GM18868 (cell line): ENCODE measurements around the gene RPP40.
"Not testable (repeated sequence)": the region's sequence is repeated elsewhere in the genome, so short reads cannot be mapped to it uniquely, and the experiment has no call there.

Source experiments
- ATAC-seq: cut with Tn5 transposase; IDR thresholded peaks from one replicate; pipeline ENCODE4 v1.9.1; 2021; ENCODE audit warnings: mild to moderate bottlenecking, moderate library complexity; ENCODE audit not compliant: unreplicated experiment

RPP40 gene

GRCh38 chr6:5003604-5004372, at the start of gene RPP40:
TSS of gene RPP40 (minus strand) at chr6:5004037. CDS start at chr6:5004002, 35 bp downstream.
- ATAC-seq = peak; percentile 95

GRCh38 chr6:5053038-5053437, 49.2 kb upstream of the RPP40 start:
- ATAC-seq = no peak

- no peak for ATAC-seq
Measured at GRCh38 chr6:5051394-5051793, 47.6 kb upstream of the RPP40 start.

- ATAC-seq = no peak
Measured at GRCh38 chr6:5050009-5050408, 46.2 kb upstream of the RPP40 start.

GRCh38 chr6:5046430-5046829, 42.6 kb upstream of the RPP40 start:
- ATAC-seq = no peak

- ATAC-seq = no peak
Measured at GRCh38 chr6:5045416-5045815, 41.6 kb upstream of the RPP40 start.

GRCh38 chr6:5044866-5045265, 41.0 kb upstream of the RPP40 start:
- ATAC-seq = no peak

- ATAC-seq = no peak
Measured at GRCh38 chr6:5042436-5042835, 38.6 kb upstream of the RPP40 start.

GRCh38 chr6:5041955-5042354, 38.1 kb upstream of the RPP40 start:
- no peak for ATAC-seq

- no peak for ATAC-seq
Measured at GRCh38 chr6:5036269-5036668, 32.4 kb upstream of the RPP40 start.

- ATAC-seq = no peak
Measured at GRCh38 chr6:5034736-5035135, 30.9 kb upstream of the RPP40 start.

GRCh38 chr6:5034328-5034727, 30.5 kb upstream of the RPP40 start:
- no peak for ATAC-seq

- ATAC-seq = not testable (repeated sequence)
Measured at GRCh38 chr6:5033214-5033904, 29.5 kb upstream of the RPP40 start.

GRCh38 chr6:5032706-5033105, 28.9 kb upstream of the RPP40 start:
- ATAC-seq = not testable (repeated sequence)

GRCh38 chr6:5031150-5031549, 27.3 kb upstream of the RPP40 start:
- ATAC-seq = no peak

- peak; percentile 87 for ATAC-seq
Measured at GRCh38 chr6:5030596-5031136, 26.8 kb upstream of the RPP40 start.

GRCh38 chr6:5029609-5030008, 25.8 kb upstream of the RPP40 start:
- no peak for ATAC-seq

GRCh38 chr6:5028921-5029320, 25.1 kb upstream of the RPP40 start:
- no peak for ATAC-seq

GRCh38 chr6:5028301-5028700, 24.5 kb upstream of the RPP40 start:
- no peak for ATAC-seq

GRCh38 chr6:5025911-5026819, 22.3 kb upstream of the RPP40 start:
- no peak for ATAC-seq

- ATAC-seq = no peak
Measured at GRCh38 chr6:5023923-5024322, 20.1 kb upstream of the RPP40 start.
